NCI-H748 treated with DMSO at 0.1 percent for 48 hours (cell line): ENCODE data around the gene GOLGA6B.
"Not testable (repeated sequence)": the region's sequence is repeated elsewhere in the genome, so short reads cannot be mapped to it uniquely, and the experiment has no call there.

ENCODE experiments used
- DNase-seq: peaks from one replicate; lab custom pipeline; 2025; lab: John Stamatoyannopoulos, UW

Gene GOLGA6B

DNA sequence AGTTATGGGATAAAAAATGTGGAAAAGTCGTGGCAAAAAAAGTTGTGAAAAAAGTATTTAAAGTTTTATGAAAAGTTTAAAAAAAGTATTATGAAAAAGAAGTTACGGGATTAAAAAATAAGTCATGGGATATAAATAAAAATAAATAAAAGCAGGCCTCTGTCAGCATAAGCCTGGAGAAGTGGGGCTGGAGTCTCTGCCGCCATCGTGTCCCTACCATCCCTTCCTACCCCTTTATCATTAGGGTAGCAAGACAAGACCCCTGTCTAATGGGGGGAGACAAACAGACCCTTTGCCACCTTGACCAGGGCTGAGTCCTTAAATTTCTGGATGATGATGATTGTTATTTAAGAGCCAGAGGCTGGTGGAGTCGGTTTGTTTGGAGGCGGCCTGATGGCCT, 15.3 kb downstream of the GOLGA6B start:
- not testable (repeated sequence) for DNase-seq

DNA sequence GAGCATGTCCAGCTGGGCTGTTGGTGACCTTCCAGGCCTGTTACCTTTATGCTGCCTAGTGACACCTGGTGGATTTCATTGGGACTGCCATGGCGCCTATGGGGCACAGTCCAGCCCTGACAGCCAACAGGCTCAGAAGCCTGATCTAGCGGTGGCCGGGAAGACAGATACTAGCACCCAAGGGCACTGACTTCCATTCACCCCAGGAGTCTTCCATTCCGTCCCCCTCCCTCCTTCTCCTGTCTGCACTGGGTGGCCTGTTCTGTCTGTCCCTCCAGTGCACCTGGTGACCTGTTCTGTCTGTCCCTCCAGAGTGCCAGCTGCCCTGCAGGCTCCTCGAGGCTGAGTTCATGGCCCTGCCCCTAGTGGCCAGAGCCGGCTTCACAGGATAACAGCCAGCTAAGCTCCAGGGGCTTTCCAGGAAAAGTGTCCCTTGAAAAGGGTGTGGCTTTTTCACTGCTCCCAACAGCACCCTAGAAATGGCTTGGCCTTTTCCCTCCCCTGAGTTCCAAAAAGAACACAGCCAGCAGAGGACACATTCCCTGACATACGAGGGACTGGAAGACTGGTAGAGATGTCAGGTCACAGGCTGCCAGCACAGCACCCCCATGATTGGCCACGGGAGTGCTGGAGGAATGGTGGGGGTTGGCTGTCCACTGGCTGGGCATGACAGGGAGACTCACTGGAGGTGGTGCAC, 16.3 kb downstream of the GOLGA6B start:
- DNase-seq = not testable (repeated sequence)

DNA sequence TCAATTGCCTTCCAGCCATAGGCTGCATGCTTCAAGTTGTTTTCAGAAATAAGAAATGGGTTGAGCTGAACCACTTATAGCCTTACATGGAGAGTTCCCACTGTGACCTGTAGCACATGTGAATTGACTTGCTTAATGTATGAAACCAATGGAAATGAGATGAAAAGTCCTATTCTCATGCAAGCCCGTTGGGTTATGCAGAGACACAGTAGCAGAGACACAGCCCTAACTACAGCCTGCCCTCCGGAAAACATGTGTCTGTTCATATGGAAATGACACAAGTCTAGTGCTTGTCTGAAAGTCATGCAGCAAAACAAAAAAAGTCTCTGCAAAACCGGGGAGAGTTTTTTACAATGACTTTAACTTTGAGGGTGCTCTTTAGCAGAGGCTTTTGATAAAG, 17.0 kb downstream of the GOLGA6B start:
- DNase-seq = no peak

GRCh38 chr15:72676838-72677237, 22.3 kb downstream of the GOLGA6B start:
- no peak for DNase-seq

DNA sequence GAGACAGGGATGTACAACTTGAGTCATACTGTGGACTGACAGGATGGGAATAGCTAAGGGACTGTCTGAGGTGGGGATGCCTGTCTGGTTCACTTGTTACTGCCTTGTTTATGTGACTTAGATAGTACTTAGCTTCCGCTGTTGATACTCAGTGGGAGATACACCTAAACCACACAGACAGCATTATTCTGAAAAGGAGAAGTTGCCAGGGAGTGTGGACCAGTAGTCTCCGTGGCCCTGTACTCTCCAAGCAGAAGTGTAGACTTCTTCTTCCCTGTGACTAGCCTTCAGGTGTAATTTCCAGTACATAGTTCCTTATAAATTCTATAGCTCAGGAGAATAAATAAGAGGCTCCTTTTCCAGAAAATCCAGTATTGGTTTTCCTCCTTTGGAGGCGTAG, 26.4 kb downstream of the GOLGA6B start:
- no peak for DNase-seq

DNA sequence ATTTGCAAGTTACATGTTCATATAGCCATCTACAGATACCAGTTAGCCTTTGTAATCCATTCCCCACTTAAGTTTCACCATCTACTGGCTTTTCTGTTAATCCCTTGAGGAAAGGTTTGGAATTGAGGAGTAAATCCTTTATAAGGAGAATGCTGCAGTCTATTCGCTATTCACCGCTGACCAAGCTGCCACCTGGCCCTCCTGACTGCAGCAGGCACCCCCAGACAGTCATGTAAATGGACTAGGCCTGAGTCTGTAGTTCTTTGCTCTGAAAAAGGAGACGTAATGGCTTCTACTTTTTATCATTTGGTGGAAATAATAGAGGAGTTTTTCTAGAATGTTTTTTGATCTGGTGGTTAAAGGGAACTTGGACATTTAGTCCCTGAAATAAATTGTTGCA, 28.3 kb downstream of the GOLGA6B start:
- no peak for DNase-seq

GRCh38 chr15:72685301-72685924, 30.9 kb downstream of the GOLGA6B start:
- no peak for DNase-seq

- DNase-seq = no peak
These were observed 31.7 kb downstream of the GOLGA6B start, which contains the start of the genes BBS4 and HIGD2B for GRCh38 chr15:72685925-72686794. Gene BBS4, plus strand, starts transcription at chr15:72686207. Its CDS starts 21 bp downstream, at chr15:72686228. Gene HIGD2B, minus strand, starts transcription at chr15:72686182. Its CDS starts 9,808 bp downstream, at chr15:72676374.

GRCh38 chr15:72688697-72689096, 34.2 kb downstream of the GOLGA6B start:
- no peak for DNase-seq

DNA sequence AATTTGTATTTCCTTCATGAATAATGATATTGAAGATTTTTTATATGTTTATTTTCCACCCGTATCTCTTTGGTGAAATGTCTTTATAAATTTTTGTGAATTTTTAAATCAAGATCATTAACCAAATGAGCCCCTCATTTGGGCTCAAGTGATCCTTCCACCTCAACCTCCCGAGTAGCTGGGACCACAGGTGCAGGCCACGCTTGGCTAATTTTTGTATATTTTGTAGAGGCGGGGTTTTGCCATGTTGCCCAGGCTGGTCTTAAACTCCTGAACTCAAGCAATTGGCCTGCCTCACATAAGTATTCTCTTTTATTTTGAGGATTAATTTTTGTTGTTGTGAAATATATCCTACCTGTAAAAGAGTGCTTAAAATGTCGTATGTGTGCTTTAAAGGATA, 36.4 kb downstream of the GOLGA6B start:
- no peak for DNase-seq

DNA sequence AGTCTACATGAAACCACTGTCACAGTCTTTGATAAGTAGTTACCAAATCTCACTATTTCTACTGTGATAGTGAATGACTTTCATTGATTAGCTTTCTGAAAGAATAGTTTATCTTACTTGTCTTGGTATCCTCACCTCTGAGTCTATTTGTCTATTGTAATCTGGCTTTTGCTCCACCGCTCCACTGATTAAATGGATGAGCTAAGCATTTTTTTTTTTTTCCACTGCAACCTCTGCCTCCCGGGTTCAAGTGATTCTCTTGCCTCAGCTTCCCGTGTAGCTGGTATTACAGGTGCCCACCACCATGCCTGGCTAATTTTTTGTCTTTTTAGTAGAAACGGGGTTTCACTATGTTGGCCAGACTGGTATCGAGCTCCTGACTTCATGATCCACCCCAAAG, 44.4 kb downstream of the GOLGA6B start:
- no peak for DNase-seq

GRCh38 chr15:72700076-72700475, 45.6 kb downstream of the GOLGA6B start:
- no peak for DNase-seq

- no peak for DNase-seq
These were observed 51.8 kb downstream of the GOLGA6B start for GRCh38 chr15:72706266-72706665.

DNA sequence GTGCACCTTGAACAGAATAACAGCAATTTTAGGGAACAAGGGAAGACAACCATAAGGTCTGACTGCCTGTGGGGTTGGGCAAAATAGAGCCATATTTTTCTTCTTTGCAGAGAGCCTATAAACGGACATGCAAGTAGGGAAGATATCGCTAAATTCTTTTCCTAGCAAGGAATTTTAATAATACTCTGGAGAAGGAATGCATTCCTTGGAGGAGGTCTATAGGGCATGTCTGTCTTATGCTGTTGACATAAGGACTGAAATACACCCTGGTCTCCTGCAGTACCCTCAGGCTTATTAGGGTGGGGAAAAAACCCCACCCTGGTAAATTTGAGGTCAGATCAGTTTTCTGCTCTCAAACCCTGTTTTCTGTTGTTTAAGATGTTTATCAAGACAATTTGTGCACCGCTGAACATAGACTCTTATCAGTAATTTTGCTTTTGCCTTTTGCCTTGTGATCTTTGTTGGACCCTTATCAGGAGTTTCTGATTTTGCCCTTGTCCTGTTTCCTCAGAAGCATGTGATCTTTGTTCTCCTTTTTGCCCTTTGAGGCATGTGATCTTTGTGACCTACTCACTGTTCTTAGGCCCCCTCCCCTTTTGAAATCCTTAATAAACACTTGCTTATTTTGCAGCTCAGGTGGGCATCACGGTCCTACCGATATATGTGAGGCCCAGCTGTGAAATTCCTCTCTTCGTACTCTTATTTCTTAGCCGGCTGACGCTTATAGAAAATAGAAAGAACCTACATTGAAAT, 54.2 kb downstream of the GOLGA6B start:
- not testable (repeated sequence) for DNase-seq
